ENCODE data around the gene NOC2L. TPM values are rescaled to one million over a fixed set of nuclear protein-coding genes. Genes with fewer than 3 reads are reported as not detected.
A peak's percentile ranks its signal among the peaks of the same experiment; 100 is the strongest.

NOC2L gene
- total and polyA plus RNA-seq, 2 donors from 2014 or later: 42.4 to 65.5 TPM

DNA sequence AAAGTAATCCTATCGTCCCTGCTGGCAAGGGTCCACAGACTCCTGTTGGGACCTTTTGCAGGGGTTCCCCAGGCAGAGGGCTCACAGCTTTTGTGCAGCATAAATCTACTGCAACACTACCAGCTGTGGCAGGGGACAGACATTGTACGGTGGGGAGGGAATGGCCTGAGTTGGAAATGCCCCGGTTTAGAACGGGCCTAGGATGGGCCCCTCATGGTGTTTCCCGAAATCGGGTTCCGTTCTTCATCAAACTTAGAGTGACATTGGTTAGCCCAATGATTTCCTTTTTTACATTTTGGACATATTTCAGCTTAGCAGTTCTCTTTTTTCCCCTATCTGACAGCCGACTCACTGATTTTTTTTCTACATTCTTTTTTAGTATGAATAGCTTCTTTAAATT, 61.8 kb downstream of the NOC2L start:
- no peaks in the 10 kb centered on the region for H3K36me3 ChIP-seq (ENCODE audit: control insufficient read depth in 2 of 3, insufficient read depth in 3 of 3, low read length in 3 of 3)
- TF ChIP-seq, protein P1, sequence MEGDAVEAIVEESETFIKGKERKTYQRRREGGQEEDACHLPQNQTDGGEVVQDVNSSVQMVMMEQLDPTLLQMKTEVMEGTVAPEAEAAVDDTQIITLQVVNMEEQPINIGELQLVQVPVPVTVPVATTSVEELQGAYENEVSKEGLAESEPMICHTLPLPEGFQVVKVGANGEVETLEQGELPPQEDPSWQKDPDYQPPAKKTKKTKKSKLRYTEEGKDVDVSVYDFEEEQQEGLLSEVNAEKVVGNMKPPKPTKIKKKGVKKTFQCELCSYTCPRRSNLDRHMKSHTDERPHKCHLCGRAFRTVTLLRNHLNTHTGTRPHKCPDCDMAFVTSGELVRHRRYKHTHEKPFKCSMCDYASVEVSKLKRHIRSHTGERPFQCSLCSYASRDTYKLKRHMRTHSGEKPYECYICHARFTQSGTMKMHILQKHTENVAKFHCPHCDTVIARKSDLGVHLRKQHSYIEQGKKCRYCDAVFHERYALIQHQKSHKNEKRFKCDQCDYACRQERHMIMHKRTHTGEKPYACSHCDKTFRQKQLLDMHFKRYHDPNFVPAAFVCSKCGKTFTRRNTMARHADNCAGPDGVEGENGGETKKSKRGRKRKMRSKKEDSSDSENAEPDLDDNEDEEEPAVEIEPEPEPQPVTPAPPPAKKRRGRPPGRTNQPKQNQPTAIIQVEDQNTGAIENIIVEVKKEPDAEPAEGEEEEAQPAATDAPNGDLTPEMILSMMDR (IDR thresholded peaks at IDR 0.05; ENCODE audit: borderline replicate concordance, extremely low read depth, insufficient read depth): no peak
- no peak overlapping the region for H3K9ac ChIP-seq (ENCODE audit: low read length in 3 of 3)
- intact Hi-C loops (cut with DNase I): no loop called here
- DNase-seq: peak in 1 of 5 donors; percentile 10
- FAIRE-seq: no peak
- no peaks in the 10 kb centered on the region for H3K27me3 ChIP-seq (ENCODE audit: control insufficient read depth, insufficient read depth, low read length)
- H3K4me3 ChIP-seq (ENCODE audit: low read length in 3 of 3): no peak overlapping the region
- H3K4me1 ChIP-seq (ENCODE audit: control insufficient read depth in 2 of 3, insufficient read depth in 2 of 3, low read depth in 1 of 3, low read length in 3 of 3): no peaks in the 10 kb centered on the region
- H3K9me3 ChIP-seq (ENCODE audit: control insufficient read depth in 2 of 3, insufficient read depth in 1 of 3, low read length in 3 of 3): no peaks in the 10 kb centered on the region
- no peak overlapping the region for H3K27ac ChIP-seq (ENCODE audit: low read depth in 2 of 2, low read length in 2 of 2)

Other genes with a start within 250 kb of the NOC2L start
- 21.4 TPM for gene SAMD11, start 35.3 kb downstream of the NOC2L start, total RNA-seq
- gene SAMD11, start 35.3 kb downstream of the NOC2L start, polyA plus RNA-seq (ENCODE audit: insufficient read depth, low read depth, low replicate concordance): 13.3 TPM
- 11.5 TPM for gene KLHL17, start 1.3 kb upstream of the NOC2L start, total RNA-seq
- gene KLHL17, start 1.3 kb upstream of the NOC2L start, polyA plus RNA-seq (ENCODE audit: insufficient read depth, low read depth, low replicate concordance): 6.9 TPM
- 14.3 TPM for gene PLEKHN1, start 7.2 kb upstream of the NOC2L start, total RNA-seq
- gene PLEKHN1, start 7.2 kb upstream of the NOC2L start, polyA plus RNA-seq (ENCODE audit: insufficient read depth, low read depth, low replicate concordance): not detected
- gene PERM1, start 22.8 kb upstream of the NOC2L start, total RNA-seq: 0.25 TPM
- gene PERM1, start 22.8 kb upstream of the NOC2L start, polyA plus RNA-seq (ENCODE audit: insufficient read depth, low read depth, low replicate concordance): 0.86 TPM
- gene HES4, start 40.8 kb upstream of the NOC2L start, total RNA-seq: 32.0 TPM
- gene HES4, start 40.8 kb upstream of the NOC2L start, polyA plus RNA-seq (ENCODE audit: insufficient read depth, low read depth, low replicate concordance): 15.8 TPM
- gene ISG15, start 54.2 kb upstream of the NOC2L start, total RNA-seq: 23.9 TPM
- gene ISG15, start 54.2 kb upstream of the NOC2L start, polyA plus RNA-seq (ENCODE audit: insufficient read depth, low read depth, low replicate concordance): 65.9 TPM
- gene AGRN, start 60.9 kb upstream of the NOC2L start, total RNA-seq: 261 TPM
- gene AGRN, start 60.9 kb upstream of the NOC2L start, polyA plus RNA-seq (ENCODE audit: insufficient read depth, low read depth, low replicate concordance): 78.5 TPM
- 2.3 TPM for gene RNF223, start 115.0 kb upstream of the NOC2L start, total RNA-seq
- 0.28 TPM for gene RNF223, start 115.0 kb upstream of the NOC2L start, polyA plus RNA-seq (ENCODE audit: insufficient read depth, low read depth, low replicate concordance)
- 14.8 TPM for gene C1orf159, start 156.8 kb upstream of the NOC2L start, total RNA-seq
- gene C1orf159, start 156.8 kb upstream of the NOC2L start, polyA plus RNA-seq (ENCODE audit: insufficient read depth, low read depth, low replicate concordance): 8.6 TPM
- 1.5 TPM for gene TTLL10, start 214.6 kb upstream of the NOC2L start, total RNA-seq
- gene TTLL10, start 214.6 kb upstream of the NOC2L start, polyA plus RNA-seq (ENCODE audit: insufficient read depth, low read depth, low replicate concordance): not detected
- 8.1 TPM for gene TNFRSF18, start 247.3 kb upstream of the NOC2L start, total RNA-seq
- gene TNFRSF18, start 247.3 kb upstream of the NOC2L start, polyA plus RNA-seq (ENCODE audit: insufficient read depth, low read depth, low replicate concordance): not detected